ENCODE data around the gene NIT1. TPM values are rescaled to one million over a fixed set of nuclear protein-coding genes. Genes with fewer than 3 reads are reported as not detected.

NIT1 gene
- total and polyA plus RNA-seq, 2 of the 13 experiments (the other 11 are each of a cell fraction or from before 2014, with no cell fraction given) = 22.7 to 31.0 TPM

GRCh38 chr1:161081519-161081918, 36.4 kb upstream of the NIT1 start:
- Histone ChIP-seq H3K4me2 (ENCODE audit: low read depth, low read length) (no peak overlapping the region), H4K20me1 (ENCODE audit: insufficient read depth, low read length) (no peaks in the 10 kb centered on the region), H3K4me1 (ENCODE audit: insufficient read depth, low read length) (peaks cover 44% of the 10 kb centered on the region), H3K36me3 (replicated peaks in 1 of 2; ENCODE audit: control insufficient read depth in 1 of 2, insufficient read depth in 2 of 2, low read length in 2 of 2) (no peaks in the 10 kb centered on the region), H3K79me2 (ENCODE audit: insufficient read depth, low read length) (no peaks in the 10 kb centered on the region), H2AFZ (ENCODE audit: low read length) (no peak overlapping the region), H3K4me3 (replicated peaks in 1 of 3; ENCODE audit: insufficient read depth in 1 of 3, low read depth in 2 of 3, low read length in 3 of 3) (no peak overlapping the region), H3K9ac (ENCODE audit: insufficient read depth, low read depth, low read length) (no peak overlapping the region), H3K27me3 (ENCODE audit: control insufficient read depth in 1 of 2, insufficient read depth in 2 of 2, low read length in 2 of 2) (peaks cover 0 to 8% of the 10 kb centered on the region in 2 experiments; a peak in 1 of 5 replicates), H3K27ac (ENCODE audit: extremely low read length, insufficient read depth, low read length) (no peak overlapping the region), H3K9me3 (ENCODE audit: low read length) (no peaks in the 10 kb centered on the region)
- no TSS peak for BruUV-seq (replicated peaks)
- in situ Hi-C loops (cut with HindIII; ENCODE audit: extremely low pct_ligation_motif_present, low pct_unique_long_range_greater_than_20kb) = no loop called here
- no peak for ATAC-seq
- TF ChIP-seq EEA1 (CRISPR knock-in tag; IDR thresholded peaks at IDR 0.05; ENCODE audit: borderline replicate concordance) = no peak
- no peak for TF ChIP-seq TCF12 (IDR thresholded peaks at IDR 0.05)
- TF ChIP-seq TCF12 (CRISPR knock-in tag; IDR thresholded peaks at IDR 0.05) = no peak
- intact Hi-C loops (cut with micrococcal nuclease; ENCODE audit: unreplicated experiment) = no loop called here
- ChIA-PET POLR2A (no interaction called here), CTCF (ENCODE audit: low intra/inter-chr PET ratio, low total read pairs) (no interaction called here)
- 77% methylated on average over 5 of the region's 5 CpGs for WGBS (ENCODE audit: low lambda C conversion rate)
- no peak for FAIRE-seq
- DNase-seq (ENCODE audit: low spot score) = no peak

- FAIRE-seq (no peak), ATAC-seq (no peak), DNase-seq (ENCODE audit: low spot score) (no peak)
- H3K4me2 ChIP-seq (ENCODE audit: low read depth, low read length) = no peak overlapping the region
- no peaks in the 10 kb centered on the region for H3K79me2 ChIP-seq (ENCODE audit: insufficient read depth, low read length)
- no peak overlapping the region for H3K9ac ChIP-seq (ENCODE audit: insufficient read depth, low read depth, low read length)
- no peak overlapping the region for H3K27ac ChIP-seq (ENCODE audit: extremely low read length, insufficient read depth, low read length)
- intact Hi-C loops (cut with micrococcal nuclease; ENCODE audit: unreplicated experiment) = no loop called here
- H3K27me3 ChIP-seq (ENCODE audit: control insufficient read depth in 1 of 2, insufficient read depth in 2 of 2, low read length in 2 of 2) = peaks cover 0 to 12% of the 10 kb centered on the region in 2 experiments; a peak in 1 of 5 replicates
- no peaks in the 10 kb centered on the region for H3K9me3 ChIP-seq (ENCODE audit: low read length)
- POLR2A ChIA-PET = no interaction called here
- H4K20me1 ChIP-seq (ENCODE audit: insufficient read depth, low read length) = no peaks in the 10 kb centered on the region
- CTCF ChIA-PET (ENCODE audit: low intra/inter-chr PET ratio, low total read pairs) = no interaction called here
- no peak overlapping the region for H2AFZ ChIP-seq (ENCODE audit: low read length)
- H3K4me1 ChIP-seq (ENCODE audit: insufficient read depth, low read length) = peaks cover 40% of the 10 kb centered on the region
- WGBS (ENCODE audit: low lambda C conversion rate) = 21% methylated on average over 2 of the region's 2 CpGs
- no peak overlapping the region for H3K4me3 ChIP-seq (replicated peaks in 1 of 3; ENCODE audit: insufficient read depth in 1 of 3, low read depth in 2 of 3, low read length in 3 of 3)
- no peaks in the 10 kb centered on the region for H3K36me3 ChIP-seq (replicated peaks in 1 of 2; ENCODE audit: control insufficient read depth in 1 of 2, insufficient read depth in 2 of 2, low read length in 2 of 2)
- BruUV-seq (replicated peaks) = no TSS peak
- in situ Hi-C loops (cut with HindIII; ENCODE audit: extremely low pct_ligation_motif_present, low pct_unique_long_range_greater_than_20kb) = no loop called here
- TF ChIP-seq ZBTB39 (CRISPR knock-in tag; IDR thresholded peaks at IDR 0.05) (no peak), RBM22 (optimal IDR thresholded peaks at IDR 0.05; ENCODE audit: low read length) (no peak), AHR (CRISPR knock-in tag; IDR thresholded peaks at IDR 0.05) (no peak), POLR2AphosphoS5 (IDR thresholded peaks at IDR 0.05; ENCODE audit: low read depth, low read length) (no peak), MNT (IDR thresholded peaks at IDR 0.05) (no peak), ZBTB14 (CRISPR knock-in tag; IDR thresholded peaks at IDR 0.05) (no peak), DDIT3 (CRISPR knock-in tag; IDR thresholded peaks at IDR 0.05) (no peak), TCF7L2 (IDR thresholded peaks at IDR 0.05; ENCODE audit: low read depth, low read length) (no peak)
Measured at GRCh38 chr1:161082483-161082882, 35.4 kb upstream of the NIT1 start.
